ENCODE data around the gene BCL2.

Gene BCL2

DNA sequence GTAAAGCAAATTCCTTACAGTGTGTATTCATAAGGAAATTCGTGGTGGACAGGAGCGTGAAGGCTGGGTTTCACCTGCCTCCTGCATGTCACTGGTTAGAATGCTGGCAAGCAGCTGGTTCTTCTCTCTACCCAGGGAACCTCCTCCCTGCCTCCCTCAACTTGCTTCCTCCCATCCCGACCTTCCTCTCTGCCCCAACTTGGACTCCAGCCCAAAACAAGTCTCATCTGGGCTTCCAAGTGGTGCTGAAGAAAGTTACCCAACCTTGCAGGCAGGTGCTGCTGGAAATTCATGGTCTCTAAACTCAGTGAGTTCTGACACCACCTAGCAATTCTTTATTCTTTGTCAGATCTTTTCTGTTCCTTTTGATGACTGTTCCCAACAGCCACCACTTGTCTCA is 184.5 kb downstream of the BCL2 start:
- H3K36me3 ChIP-seq (ENCODE audit: insufficient read depth): no peaks in the 10 kb centered on the region
- H3K4me2 ChIP-seq: no peak overlapping the region
- no peak overlapping the region for H3K4me3 ChIP-seq (IDR thresholded peaks at IDR 0.05; ENCODE audit: insufficient read depth, low read depth, low read length)
- TF ChIP-seq, protein P1, sequence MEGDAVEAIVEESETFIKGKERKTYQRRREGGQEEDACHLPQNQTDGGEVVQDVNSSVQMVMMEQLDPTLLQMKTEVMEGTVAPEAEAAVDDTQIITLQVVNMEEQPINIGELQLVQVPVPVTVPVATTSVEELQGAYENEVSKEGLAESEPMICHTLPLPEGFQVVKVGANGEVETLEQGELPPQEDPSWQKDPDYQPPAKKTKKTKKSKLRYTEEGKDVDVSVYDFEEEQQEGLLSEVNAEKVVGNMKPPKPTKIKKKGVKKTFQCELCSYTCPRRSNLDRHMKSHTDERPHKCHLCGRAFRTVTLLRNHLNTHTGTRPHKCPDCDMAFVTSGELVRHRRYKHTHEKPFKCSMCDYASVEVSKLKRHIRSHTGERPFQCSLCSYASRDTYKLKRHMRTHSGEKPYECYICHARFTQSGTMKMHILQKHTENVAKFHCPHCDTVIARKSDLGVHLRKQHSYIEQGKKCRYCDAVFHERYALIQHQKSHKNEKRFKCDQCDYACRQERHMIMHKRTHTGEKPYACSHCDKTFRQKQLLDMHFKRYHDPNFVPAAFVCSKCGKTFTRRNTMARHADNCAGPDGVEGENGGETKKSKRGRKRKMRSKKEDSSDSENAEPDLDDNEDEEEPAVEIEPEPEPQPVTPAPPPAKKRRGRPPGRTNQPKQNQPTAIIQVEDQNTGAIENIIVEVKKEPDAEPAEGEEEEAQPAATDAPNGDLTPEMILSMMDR (conservative IDR thresholded peaks at IDR 0.05; ENCODE audit: low read depth, low read length): no peak
- no peaks in the 10 kb centered on the region for H4K20me1 ChIP-seq (ENCODE audit: insufficient read depth)
- H3K27me3 ChIP-seq (ENCODE audit: insufficient read depth, low read depth): no peaks in the 10 kb centered on the region
- H3K9ac ChIP-seq: no peak overlapping the region
- no peak overlapping the region for H2AFZ ChIP-seq (ENCODE audit: low read depth)
- H3K27ac ChIP-seq: no peak overlapping the region
- peaks cover 31% of the 10 kb centered on the region for H3K4me1 ChIP-seq (ENCODE audit: low read depth, poor library complexity, severe bottlenecking)
- no peaks in the 10 kb centered on the region for H3K79me2 ChIP-seq (ENCODE audit: insufficient read depth, low read depth)

DNA sequence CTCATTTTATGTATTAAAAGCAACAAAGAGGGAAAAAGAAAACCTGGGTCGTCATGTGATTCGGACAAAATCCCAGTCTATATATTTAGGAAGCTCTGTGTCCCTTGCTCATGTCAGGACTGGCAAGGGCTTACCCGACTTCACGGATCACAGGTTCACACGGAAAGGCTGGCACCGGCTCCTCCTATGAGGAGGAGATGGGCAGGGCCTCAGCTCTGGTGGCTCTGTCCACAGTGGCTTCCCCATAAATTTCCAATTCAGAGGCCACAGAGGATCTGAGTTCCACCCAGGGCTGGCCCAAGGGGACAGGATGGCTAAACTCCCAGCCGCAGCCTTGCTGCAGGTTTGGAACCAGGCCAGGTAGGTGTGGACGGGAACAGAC is 186.8 kb downstream of the BCL2 start:
- no peak overlapping the region for H3K4me3 ChIP-seq (IDR thresholded peaks at IDR 0.05; ENCODE audit: insufficient read depth, low read depth, low read length)
- H3K4me1 ChIP-seq (ENCODE audit: low read depth, poor library complexity, severe bottlenecking): peaks cover 16% of the 10 kb centered on the region
- TF ChIP-seq, protein P1 (conservative IDR thresholded peaks at IDR 0.05; ENCODE audit: low read depth, low read length): no peak
- no peaks in the 10 kb centered on the region for H3K36me3 ChIP-seq (ENCODE audit: insufficient read depth)
- H3K4me2 ChIP-seq: no peak overlapping the region
- H3K79me2 ChIP-seq (ENCODE audit: insufficient read depth, low read depth): no peaks in the 10 kb centered on the region
- no peak overlapping the region for H2AFZ ChIP-seq (ENCODE audit: low read depth)
- no peak overlapping the region for H3K9ac ChIP-seq
- H4K20me1 ChIP-seq (ENCODE audit: insufficient read depth): no peaks in the 10 kb centered on the region
- H3K27me3 ChIP-seq (ENCODE audit: insufficient read depth, low read depth): no peaks in the 10 kb centered on the region
- no peak overlapping the region for H3K27ac ChIP-seq

DNA sequence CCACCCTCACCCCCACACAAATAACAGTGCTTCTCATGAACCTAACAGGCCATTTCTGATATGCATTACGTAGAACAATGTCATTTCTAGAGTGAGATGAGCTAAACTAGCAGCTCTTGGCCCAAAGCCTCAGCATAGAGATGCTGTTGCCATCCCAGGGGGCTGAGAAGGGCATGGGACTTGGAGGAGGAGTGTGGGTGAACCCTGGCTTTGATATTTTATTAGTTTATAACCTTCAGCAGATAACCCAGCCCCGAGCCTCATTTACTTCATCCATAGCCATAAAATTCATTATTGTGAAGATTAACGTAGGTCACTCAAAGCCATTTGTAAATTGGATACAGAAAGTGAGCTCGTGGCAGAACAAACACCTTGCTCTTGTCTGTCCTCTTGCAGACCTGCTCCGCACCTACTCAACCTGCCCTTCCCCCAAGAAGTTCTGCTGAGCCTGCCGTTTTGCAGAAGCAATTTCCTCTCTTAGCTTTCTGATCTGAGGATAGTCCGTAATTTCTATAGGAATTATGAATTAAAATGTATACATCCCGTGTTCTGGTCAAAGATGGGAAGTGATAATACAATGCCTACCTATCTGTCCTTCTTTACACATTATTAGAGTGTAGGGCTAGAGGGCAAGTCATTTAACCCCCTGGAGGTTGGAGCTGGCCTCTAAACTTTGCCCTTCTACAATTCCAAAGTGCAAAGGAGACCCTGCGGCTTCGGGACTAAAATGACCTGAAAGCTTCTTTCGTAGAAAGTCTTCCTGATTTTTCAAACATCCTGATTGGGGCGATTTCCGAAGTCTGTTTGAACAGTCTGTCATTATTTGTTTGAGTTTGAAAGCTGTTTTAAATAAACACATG is 187.4 kb downstream of the BCL2 start:
- no peak overlapping the region for H3K4me3 ChIP-seq (IDR thresholded peaks at IDR 0.05; ENCODE audit: insufficient read depth, low read depth, low read length)
- H3K9ac ChIP-seq: no peak overlapping the region
- no peaks in the 10 kb centered on the region for H3K27me3 ChIP-seq (ENCODE audit: insufficient read depth, low read depth)
- TF ChIP-seq, protein P1 (conservative IDR thresholded peaks at IDR 0.05; ENCODE audit: low read depth, low read length): no peak
- H3K79me2 ChIP-seq (ENCODE audit: insufficient read depth, low read depth): no peaks in the 10 kb centered on the region
- no peak overlapping the region for H2AFZ ChIP-seq (ENCODE audit: low read depth)
- peaks cover 16% of the 10 kb centered on the region for H3K4me1 ChIP-seq (ENCODE audit: low read depth, poor library complexity, severe bottlenecking)
- no peak overlapping the region for H3K27ac ChIP-seq
- H3K36me3 ChIP-seq (ENCODE audit: insufficient read depth): no peaks in the 10 kb centered on the region
- no peaks in the 10 kb centered on the region for H4K20me1 ChIP-seq (ENCODE audit: insufficient read depth)
- H3K4me2 ChIP-seq: no peak overlapping the region

DNA sequence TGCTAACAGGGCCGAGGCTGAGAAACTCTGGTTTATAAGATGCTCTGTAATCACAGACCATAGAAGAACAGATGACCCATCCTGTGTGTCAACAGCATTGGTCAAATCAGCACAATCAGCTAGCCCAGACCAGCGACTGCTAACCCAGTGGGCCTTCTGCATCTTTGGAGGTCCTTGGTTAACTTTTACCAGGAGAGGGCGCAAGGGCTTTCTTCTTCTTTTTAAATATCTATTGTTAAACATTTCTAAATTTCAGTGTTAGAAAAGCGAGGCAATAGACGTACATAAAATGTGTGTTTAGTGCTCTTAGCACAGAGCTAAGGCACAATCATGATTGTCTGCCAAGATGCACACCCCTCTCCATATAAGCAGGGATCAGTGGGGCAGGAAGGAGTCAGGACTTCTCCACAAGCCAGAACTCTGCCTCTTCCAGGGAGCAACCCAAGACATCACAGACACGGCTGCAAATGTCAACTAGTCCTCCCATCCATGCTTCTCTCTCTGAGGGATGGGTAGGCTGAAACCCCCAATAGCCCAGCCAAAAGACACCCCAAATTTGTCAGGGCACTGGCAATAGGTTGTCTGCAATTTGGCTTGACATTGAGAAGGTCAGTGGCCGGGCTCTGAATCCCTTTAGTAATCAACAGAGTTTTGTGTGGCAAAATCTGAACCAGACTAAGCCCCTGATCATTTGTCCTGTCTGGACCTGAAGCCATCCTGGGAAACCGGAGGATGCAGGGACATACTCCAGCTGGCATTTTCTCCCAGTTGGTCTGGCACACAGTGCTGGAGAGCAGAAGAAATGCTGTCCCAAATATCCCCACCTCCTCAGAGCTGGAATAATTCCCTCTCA is 188.2 kb downstream of the BCL2 start:
- TF ChIP-seq, protein P1 (conservative IDR thresholded peaks at IDR 0.05; ENCODE audit: low read depth, low read length): peak; percentile 83
- H3K9ac ChIP-seq: no peak overlapping the region
- H2AFZ ChIP-seq (ENCODE audit: low read depth): no peak overlapping the region
- no peaks in the 10 kb centered on the region for H4K20me1 ChIP-seq (ENCODE audit: insufficient read depth)
- H3K27me3 ChIP-seq (ENCODE audit: insufficient read depth, low read depth): no peaks in the 10 kb centered on the region
- no peak overlapping the region for H3K4me3 ChIP-seq (IDR thresholded peaks at IDR 0.05; ENCODE audit: insufficient read depth, low read depth, low read length)
- H3K27ac ChIP-seq: no peak overlapping the region
- no peaks in the 10 kb centered on the region for H3K79me2 ChIP-seq (ENCODE audit: insufficient read depth, low read depth)
- H3K4me1 ChIP-seq (ENCODE audit: low read depth, poor library complexity, severe bottlenecking): peaks cover 16% of the 10 kb centered on the region
- 0 out of 2 replicates have a peak overlapping the region, but pooled peaks have one; percentile 6 for H3K4me2 ChIP-seq
- H3K36me3 ChIP-seq (ENCODE audit: insufficient read depth): no peaks in the 10 kb centered on the region

Data from KMS-11 (cell line).